Immature natural killer cell (primary cell): ENCODE results near the gene UCP3. TPM values are rescaled to one million over a fixed set of nuclear protein-coding genes. Genes with fewer than 3 reads are reported as not detected.

Experiments
- DNase-seq, 3 donors: peaks; one replicate each; pipeline ENCODE4 v3.0.0; 2022; ENCODE audit warnings: mixed read lengths in 1 of 3
- H3K27ac Mint-ChIP-seq, 6 donors: one replicate each; pipeline ENCODE4 v1.8.0; 2020; ENCODE audit warnings: mixed read lengths in 6 of 6, mild to moderate bottlenecking in 5 of 6, inconsistent platforms in 4 of 6, moderate library complexity in 3 of 6
- H3K27me3 Mint-ChIP-seq, 3 donors: one replicate each; pipeline ENCODE4 v1.8.0; 2020 to 2021; ENCODE audit warnings: low read depth in 3 of 3, mild to moderate bottlenecking in 3 of 3, mixed read lengths in 3 of 3, moderate library complexity in 3 of 3, inconsistent platforms in 1 of 3
- H3K36me3 Mint-ChIP-seq, 3 donors: one replicate each; pipeline ENCODE4 v1.8.0; 2020; ENCODE audit warnings: mixed read lengths in 3 of 3, inconsistent platforms in 2 of 3, mild to moderate bottlenecking in 2 of 3
- H3K4me1 Mint-ChIP-seq, 2 donors: one replicate each; pipeline ENCODE4 v1.8.0; 2020; ENCODE audit warnings: inconsistent platforms in 2 of 2, mild to moderate bottlenecking in 2 of 2, mixed read lengths in 2 of 2, moderate library complexity in 1 of 2
- H3K4me3 Mint-ChIP-seq, 5 donors: one replicate each; pipeline ENCODE4 v1.8.0; 2020; ENCODE audit warnings: mild to moderate bottlenecking in 5 of 5, mixed read lengths in 5 of 5, inconsistent platforms in 3 of 5, moderate library complexity in 3 of 5
- H3K9me3 Mint-ChIP-seq, 6 donors: one replicate each; pipeline ENCODE4 v1.8.0; 2020; ENCODE audit warnings: mild to moderate bottlenecking in 6 of 6, mixed read lengths in 6 of 6, inconsistent platforms in 4 of 6, moderate library complexity in 3 of 6
- polyA plus RNA-seq, 3 donors: library from polyadenylated mRNA; unstranded; fragments of 300-500 nt; fragmentation: Illumina TruSeq; gene quantifications; one replicate each; pipeline ENCODE4 v1.2.3, GENCODE V29; 2021

UCP3 gene
- polyA plus RNA-seq, 3 donors from 2014 or later = 0.41 to 1.3 (median 0.52) TPM

- Mint-ChIP-seq H3K36me3 (peaks cover 4 to 30% (median 26%) of the 10 kb centered on the region in 3 donors), H3K27ac (peak overlapping the region; percentile 95 to 98 (median 96)), H3K27me3 (peaks cover 0 to 9% (median 6%) of the 10 kb centered on the region in 3 donors), H3K9me3 (no peaks in the 10 kb centered on the region), H3K4me3 (peak overlapping the region in 3 of 5 donors; percentile 12 to 32 (median 18)), H3K4me1 (peaks cover 79 to 85% of the 10 kb centered on the region in 2 donors)
- DNase-seq = no peak
Measured at GRCh38 chr11:74002832-74003231, 6.1 kb downstream of the UCP3 start.

- H3K4me1 Mint-ChIP-seq = peaks cover 80 to 88% of the 10 kb centered on the region in 2 donors
- DNase-seq = peak; percentile 55 to 73 (median 57)
- H3K27me3 Mint-ChIP-seq = peaks cover 3 to 9% (median 6%) of the 10 kb centered on the region in 3 donors
- H3K27ac Mint-ChIP-seq = peak overlapping the region; percentile 95 to 98 (median 96)
- H3K36me3 Mint-ChIP-seq = peaks cover 4 to 30% (median 26%) of the 10 kb centered on the region in 3 donors
- H3K9me3 Mint-ChIP-seq = no peaks in the 10 kb centered on the region
- peak overlapping the region; percentile 48 to 83 (median 65) for H3K4me3 Mint-ChIP-seq
Measured at GRCh38 chr11:74001822-74002286, 7.0 kb downstream of the UCP3 start.

- peaks cover 7 to 9% (median 9%) of the 10 kb centered on the region in 3 donors for H3K27me3 Mint-ChIP-seq
- no peaks in the 10 kb centered on the region for H3K9me3 Mint-ChIP-seq
- H3K27ac Mint-ChIP-seq = peak overlapping the region; percentile 95 to 98 (median 96)
- peaks cover 4 to 30% (median 26%) of the 10 kb centered on the region in 3 donors for H3K36me3 Mint-ChIP-seq
- H3K4me1 Mint-ChIP-seq = peaks cover 80 to 88% of the 10 kb centered on the region in 2 donors
- no peak for DNase-seq
- peak overlapping the region in 4 of 5 donors; percentile 64 to 83 (median 72) for H3K4me3 Mint-ChIP-seq
Measured at GRCh38 chr11:74000307-74001133, 8.4 kb downstream of the UCP3 start.

GRCh38 chr11:73999581-74000306, 9.1 kb downstream of the UCP3 start:
- Mint-ChIP-seq H3K27me3 (peaks cover 7 to 9% (median 8%) of the 10 kb centered on the region in 3 donors), H3K4me1 (peaks cover 80 to 88% of the 10 kb centered on the region in 2 donors), H3K36me3 (peaks cover 4 to 30% (median 22%) of the 10 kb centered on the region in 3 donors), H3K9me3 (no peaks in the 10 kb centered on the region), H3K27ac (peak overlapping the region; percentile 53 to 96 (median 70)), H3K4me3 (peak overlapping the region in 4 of 5 donors; percentile 13 to 53 (median 26))
- no peak for DNase-seq

GRCh38 chr11:73998846-73999575, 9.9 kb downstream of the UCP3 start:
- Mint-ChIP-seq H3K27me3 (peaks cover 7 to 8% (median 7%) of the 10 kb centered on the region in 3 donors), H3K4me3 (peak overlapping the region in 3 of 5 donors; percentile 3 to 53 (median 34)), H3K36me3 (peaks cover 4 to 30% (median 22%) of the 10 kb centered on the region in 3 donors), H3K9me3 (no peaks in the 10 kb centered on the region), H3K27ac (peak overlapping the region; percentile 40 to 97 (median 74)), H3K4me1 (peaks cover 78 to 86% of the 10 kb centered on the region in 2 donors)
- DNase-seq = no peak

GRCh38 chr11:73997120-73997770, 11.6 kb downstream of the UCP3 start:
- Mint-ChIP-seq H3K4me3 (peak overlapping the region in 4 of 5 donors; percentile 33 to 60 (median 43)), H3K36me3 (peaks cover 4 to 19% (median 16%) of the 10 kb centered on the region in 3 donors), H3K27ac (peak overlapping the region; percentile 85 to 99 (median 97)), H3K9me3 (no peaks in the 10 kb centered on the region), H3K4me1 (peaks cover 63 to 75% of the 10 kb centered on the region in 2 donors), H3K27me3 (peaks cover 7 to 8% (median 7%) of the 10 kb centered on the region in 3 donors)
- DNase-seq = no peak

GRCh38 chr11:73996161-73996747, 12.6 kb downstream of the UCP3 start:
- Mint-ChIP-seq H3K4me3 (peak overlapping the region; percentile 76 to 88 (median 84)), H3K27me3 (peaks cover 4 to 7% (median 6%) of the 10 kb centered on the region in 3 donors), H3K36me3 (peaks cover 3 to 15% (median 10%) of the 10 kb centered on the region in 3 donors), H3K27ac (peak overlapping the region; percentile 96 to 99 (median 97)), H3K9me3 (no peaks in the 10 kb centered on the region), H3K4me1 (peaks cover 53 to 65% of the 10 kb centered on the region in 2 donors)
- no peak for DNase-seq

GRCh38 chr11:73995731-73996130, 13.2 kb downstream of the UCP3 start:
- Mint-ChIP-seq H3K4me1 (peaks cover 48 to 60% of the 10 kb centered on the region in 2 donors), H3K9me3 (no peaks in the 10 kb centered on the region), H3K27me3 (peaks cover 4 to 7% (median 6%) of the 10 kb centered on the region in 3 donors), H3K36me3 (peaks cover 0 to 10% (median 5%) of the 10 kb centered on the region in 3 donors), H3K27ac (peak overlapping the region; percentile 96 to 99 (median 97)), H3K4me3 (peak overlapping the region; percentile 76 to 88 (median 84))
- peak; percentile 68 to 78 (median 70) for DNase-seq

- Mint-ChIP-seq H3K9me3 (no peaks in the 10 kb centered on the region), H3K36me3 (peaks cover 0 to 7% (median 4%) of the 10 kb centered on the region in 3 donors), H3K27me3 (peaks cover 4 to 7% (median 6%) of the 10 kb centered on the region in 3 donors), H3K27ac (peak overlapping the region; percentile 96 to 99 (median 97)), H3K4me1 (peaks cover 44 to 55% of the 10 kb centered on the region in 2 donors), H3K4me3 (peak overlapping the region; percentile 76 to 88 (median 84))
- peak; percentile 77 to 85 (median 82) for DNase-seq
Measured at GRCh38 chr11:73995247-73995646, 13.6 kb downstream of the UCP3 start.

- H3K27ac Mint-ChIP-seq = peak overlapping the region in 3 of 6 donors; percentile 49 to 80 (median 77)
Measured at GRCh38 chr11:73991471-73992006, 17.3 kb downstream of the UCP3 start.

GRCh38 chr11:73990730-73991129, 18.2 kb downstream of the UCP3 start:
- peaks cover 1 to 5% (median 2%) of the 10 kb centered on the region in 3 donors for H3K27me3 Mint-ChIP-seq
- peak overlapping the region in 3 of 6 donors; percentile 10 to 77 (median 66) for H3K27ac Mint-ChIP-seq
- H3K9me3 Mint-ChIP-seq = no peaks in the 10 kb centered on the region
- DNase-seq = no peak
- no peaks in the 10 kb centered on the region for H3K36me3 Mint-ChIP-seq
- H3K4me1 Mint-ChIP-seq = peaks cover 18 to 21% of the 10 kb centered on the region in 2 donors
- H3K4me3 Mint-ChIP-seq = no peak overlapping the region

More at GRCh38 chr11:73991471-73992006, 17.3 kb downstream of the UCP3 start:
- no peak for DNase-seq
- H3K4me3 Mint-ChIP-seq = no peak overlapping the region
- no peaks in the 10 kb centered on the region for H3K36me3 Mint-ChIP-seq
- peaks cover 26 to 30% of the 10 kb centered on the region in 2 donors for H3K4me1 Mint-ChIP-seq
- H3K27me3 Mint-ChIP-seq = peaks cover 3 to 5% (median 4%) of the 10 kb centered on the region in 3 donors
- H3K9me3 Mint-ChIP-seq = no peaks in the 10 kb centered on the region

- Mint-ChIP-seq H3K4me3 (no peak overlapping the region), H3K9me3 (no peaks in the 10 kb centered on the region), H3K4me1 (peaks cover 3 to 7% of the 10 kb centered on the region in 2 donors), H3K36me3 (no peaks in the 10 kb centered on the region), H3K27ac (peak overlapping the region in 1 of 6 donors; percentile 62), H3K27me3 (peaks cover 0 to 5% (median 0%) of the 10 kb centered on the region in 3 donors)
- DNase-seq = no peak
Measured at GRCh38 chr11:73989156-73989555, 19.7 kb downstream of the UCP3 start.
